ENCODE data around the gene NAP1L4.
A peak's percentile ranks its signal among the peaks of the same experiment; 100 is the strongest.

GRCh38 chr11:2902784-2903671 lies 89.1 kb downstream of the NAP1L4 start:
- TF ChIP-seq CTCF (IDR thresholded peaks at IDR 0.05 in 2 of 3, conservative IDR thresholded peaks at IDR 0.05 in 1 of 3; ENCODE audit: borderline replicate concordance in 1 of 3, insufficient read depth in 1 of 3, low read depth in 2 of 3, low read length in 2 of 3) (0 out of 6 replicates have a peak, but pooled peaks of 2 of the 3 experiments have one; percentile 7 to 10), EZH2 (IDR thresholded peaks at IDR 0.05) (no peak), POLR2A (IDR thresholded peaks at IDR 0.05; ENCODE audit: borderline replicate concordance, extremely low read depth, insufficient read depth, insufficient read length) (no peak), RAD21 (IDR thresholded peaks at IDR 0.05; ENCODE audit: low read depth) (no peak), POLR2AphosphoS5 (IDR thresholded peaks at IDR 0.05; ENCODE audit: low read depth, low read length) (peak; percentile 14; the same call in 1 of the 2 replicates), SIN3A (IDR thresholded peaks at IDR 0.05; ENCODE audit: low read depth) (no peak), EZH2phosphoT487 (IDR thresholded peaks at IDR 0.05; ENCODE audit: borderline replicate concordance) (no peak), ZNF274 (IDR thresholded peaks at IDR 0.05; ENCODE audit: low read depth, low read length) (no peak)

Data from HCT116 (cell line).